HL-60/S4 treated with retinoic acid at 250 ng/mL for 4 days and 3 days (cell line): ENCODE results near the gene PET100.

Experiments
- in situ Hi-C: fragments of 300-500 bp; cut with MboI; formaldehyde crosslinking; loops from 2 replicates; pipeline ENCODE4 v1.7.0; 2022; ENCODE audit warnings: low sequenced_read_pairs

The PET100 gene

DNA sequence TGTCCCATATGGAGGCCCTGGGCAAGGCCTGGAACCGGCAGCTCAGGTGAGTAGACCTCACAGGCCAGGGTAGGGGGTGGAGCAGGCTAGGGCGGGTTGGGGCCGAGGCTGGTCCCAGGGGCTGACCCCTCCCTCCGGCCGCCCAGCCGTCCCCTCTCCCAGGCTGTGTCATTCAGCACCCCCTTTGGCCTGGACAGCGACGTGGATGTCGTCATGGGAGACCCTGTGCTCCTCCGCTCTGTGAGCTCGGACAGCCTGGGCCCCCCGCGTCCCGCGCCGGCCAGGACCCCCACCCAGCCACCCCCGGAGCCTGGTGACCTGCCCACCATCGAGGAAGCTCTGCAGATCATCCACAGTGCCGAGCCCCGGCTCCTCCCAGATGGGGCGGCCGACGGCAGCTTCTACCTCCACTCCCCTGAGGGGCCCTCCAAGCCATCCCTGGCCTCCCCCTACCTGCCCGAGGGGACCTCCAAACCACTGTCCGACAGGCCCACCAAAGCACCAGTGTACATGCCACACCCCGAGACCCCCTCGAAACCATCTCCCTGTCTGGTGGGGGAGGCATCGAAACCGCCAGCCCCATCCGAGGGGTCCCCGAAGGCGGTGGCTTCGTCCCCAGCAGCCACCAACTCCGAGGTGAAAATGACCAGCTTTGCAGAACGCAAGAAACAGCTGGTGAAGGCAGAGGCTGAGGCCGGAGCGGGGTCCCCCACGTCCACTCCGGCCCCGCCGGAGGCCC lies 17.9 kb upstream of the PET100 start:
- in situ Hi-C loops, result no loop called here

DNA sequence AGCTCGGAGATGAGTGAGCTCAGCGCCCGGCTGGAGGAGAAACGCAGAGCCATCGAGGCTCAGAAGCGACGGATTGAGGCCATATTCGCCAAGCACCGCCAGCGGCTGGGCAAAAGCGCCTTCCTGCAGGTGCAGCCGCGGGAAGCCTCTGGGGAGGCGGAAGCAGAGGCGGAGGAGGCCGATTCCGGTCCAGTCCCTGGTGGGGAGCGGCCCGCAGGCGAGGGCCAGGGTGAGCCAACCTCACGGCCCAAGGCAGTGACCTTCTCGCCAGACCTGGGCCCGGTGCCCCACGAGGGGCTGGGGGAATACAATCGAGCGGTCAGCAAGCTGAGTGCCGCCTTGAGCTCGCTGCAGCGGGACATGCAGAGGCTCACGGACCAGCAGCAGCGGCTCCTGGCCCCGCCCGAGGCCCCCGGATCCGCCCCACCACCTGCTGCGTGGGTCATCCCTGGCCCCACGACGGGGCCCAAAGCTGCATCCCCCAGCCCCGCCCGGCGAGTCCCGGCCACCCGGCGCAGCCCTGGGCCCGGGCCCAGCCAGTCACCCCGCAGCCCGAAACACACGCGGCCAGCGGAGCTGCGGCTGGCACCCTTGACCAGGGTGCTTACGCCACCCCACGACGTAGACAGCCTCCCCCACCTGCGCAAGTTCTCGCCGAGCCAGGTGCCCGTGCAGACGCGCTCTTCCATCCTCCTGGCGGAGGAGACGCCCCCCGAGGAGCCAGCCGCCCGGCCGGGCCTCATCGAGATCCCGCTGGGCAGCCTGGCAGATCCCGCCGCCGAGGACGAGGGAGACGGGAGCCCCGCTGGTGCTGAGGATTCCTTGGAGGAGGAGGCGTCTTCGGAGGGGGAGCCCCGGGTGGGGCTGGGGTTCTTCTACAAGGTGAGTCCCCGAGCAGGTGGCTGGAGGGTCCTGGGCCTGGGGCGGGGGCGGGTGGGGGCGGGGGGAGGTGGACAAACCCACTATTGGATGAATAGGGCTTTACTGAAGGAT lies 17.0 kb upstream of the PET100 start:
- in situ Hi-C loops, result no loop called here

DNA sequence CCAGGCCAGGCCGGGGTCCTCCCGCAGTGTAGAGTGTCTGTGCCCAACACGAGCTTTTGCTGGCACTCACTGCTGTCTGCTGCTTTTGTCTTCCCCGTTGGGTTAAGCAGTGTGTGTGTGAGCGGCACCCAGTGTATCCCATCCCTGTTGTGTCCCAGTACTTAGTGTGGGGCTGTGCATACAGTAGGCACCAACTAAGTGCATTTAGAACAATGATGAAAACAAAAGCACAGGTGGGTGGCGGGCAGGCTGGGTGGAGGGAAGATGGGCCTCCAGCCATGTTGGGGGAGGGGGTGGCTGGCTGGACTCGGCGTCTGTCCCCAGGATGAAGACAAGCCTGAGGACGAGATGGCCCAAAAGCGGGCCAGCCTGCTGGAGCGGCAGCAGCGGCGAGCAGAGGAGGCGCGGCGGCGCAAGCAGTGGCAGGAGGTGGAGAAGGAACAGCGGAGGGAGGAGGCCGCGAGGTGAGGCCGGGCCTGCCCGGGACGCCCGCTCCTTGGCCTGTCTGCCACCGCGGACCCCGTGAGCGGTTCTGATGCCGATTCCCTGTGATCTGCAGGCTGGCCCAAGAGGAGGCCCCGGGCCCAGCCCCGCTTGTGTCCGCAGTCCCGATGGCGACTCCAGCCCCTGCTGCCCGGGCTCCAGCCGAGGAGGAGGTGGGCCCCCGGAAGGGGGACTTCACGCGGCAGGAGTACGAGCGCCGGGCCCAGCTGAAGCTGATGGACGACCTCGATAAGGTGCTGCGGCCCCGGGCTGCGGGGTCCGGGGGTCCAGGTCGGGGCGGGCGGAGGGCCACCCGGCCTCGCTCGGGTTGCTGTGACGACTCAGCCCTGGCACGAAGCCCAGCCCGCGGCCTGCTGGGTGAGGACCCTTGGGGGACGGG lies 14.5 kb upstream of the PET100 start:
- in situ Hi-C loops, result no loop called here

DNA sequence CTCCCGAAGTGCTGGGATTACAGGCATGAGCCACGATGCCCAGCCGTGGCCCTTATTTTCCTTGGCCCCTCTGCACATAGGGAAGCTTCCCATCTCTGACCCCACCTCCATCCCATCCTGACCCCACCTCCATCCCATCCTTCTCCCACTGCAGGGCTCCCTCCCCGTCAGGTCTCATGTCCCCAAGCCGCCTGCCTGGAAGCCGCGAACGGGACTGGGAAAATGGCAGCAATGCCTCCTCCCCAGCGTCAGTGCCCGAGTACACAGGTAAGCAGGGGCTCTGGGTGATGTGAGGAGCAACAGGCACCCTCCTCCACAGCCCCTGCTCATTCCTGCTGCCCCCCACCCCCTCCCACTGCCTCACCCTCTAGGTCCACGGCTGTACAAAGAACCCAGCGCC lies 12.4 kb upstream of the PET100 start:
- in situ Hi-C loops, result no loop called here

DNA sequence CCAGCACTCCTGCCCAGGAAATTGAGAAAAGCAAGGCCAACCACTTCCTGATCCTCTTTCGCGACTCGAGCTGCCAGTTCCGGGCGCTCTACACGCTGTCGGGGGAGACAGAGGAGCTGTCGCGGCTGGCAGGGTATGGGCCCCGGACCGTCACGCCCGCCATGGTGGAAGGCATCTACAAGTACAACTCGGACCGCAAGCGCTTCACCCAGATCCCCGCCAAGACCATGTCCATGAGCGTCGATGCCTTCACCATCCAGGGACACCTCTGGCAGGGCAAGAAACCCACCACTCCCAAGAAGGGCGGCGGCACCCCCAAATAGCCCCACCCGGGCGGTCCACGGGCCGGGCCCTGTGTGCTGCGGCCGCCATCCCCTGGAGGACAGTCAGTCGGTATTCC lies 11.9 kb upstream of the PET100 start:
- in situ Hi-C loops, result no loop called here

DNA sequence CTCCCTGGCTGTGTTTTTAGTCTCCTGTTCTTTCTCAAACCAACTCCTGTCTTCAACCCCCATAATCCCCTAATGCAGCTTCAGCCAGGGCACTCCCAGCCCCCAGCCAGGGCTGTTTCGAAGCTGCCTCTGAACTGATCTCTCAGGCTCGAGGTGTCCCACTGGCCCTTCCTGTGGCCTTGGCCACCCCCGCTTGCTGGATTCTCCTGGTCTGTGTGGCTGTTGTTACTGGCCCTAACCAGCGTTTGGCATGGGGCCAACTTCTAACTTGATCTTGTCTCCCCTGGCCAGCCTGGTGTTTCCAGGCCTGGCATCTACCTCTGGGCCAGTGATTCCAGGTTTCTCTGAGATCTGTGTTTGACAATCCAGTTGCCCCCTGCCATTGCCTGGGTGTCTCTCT lies 11.2 kb upstream of the PET100 start:
- in situ Hi-C loops, result no loop called here

DNA sequence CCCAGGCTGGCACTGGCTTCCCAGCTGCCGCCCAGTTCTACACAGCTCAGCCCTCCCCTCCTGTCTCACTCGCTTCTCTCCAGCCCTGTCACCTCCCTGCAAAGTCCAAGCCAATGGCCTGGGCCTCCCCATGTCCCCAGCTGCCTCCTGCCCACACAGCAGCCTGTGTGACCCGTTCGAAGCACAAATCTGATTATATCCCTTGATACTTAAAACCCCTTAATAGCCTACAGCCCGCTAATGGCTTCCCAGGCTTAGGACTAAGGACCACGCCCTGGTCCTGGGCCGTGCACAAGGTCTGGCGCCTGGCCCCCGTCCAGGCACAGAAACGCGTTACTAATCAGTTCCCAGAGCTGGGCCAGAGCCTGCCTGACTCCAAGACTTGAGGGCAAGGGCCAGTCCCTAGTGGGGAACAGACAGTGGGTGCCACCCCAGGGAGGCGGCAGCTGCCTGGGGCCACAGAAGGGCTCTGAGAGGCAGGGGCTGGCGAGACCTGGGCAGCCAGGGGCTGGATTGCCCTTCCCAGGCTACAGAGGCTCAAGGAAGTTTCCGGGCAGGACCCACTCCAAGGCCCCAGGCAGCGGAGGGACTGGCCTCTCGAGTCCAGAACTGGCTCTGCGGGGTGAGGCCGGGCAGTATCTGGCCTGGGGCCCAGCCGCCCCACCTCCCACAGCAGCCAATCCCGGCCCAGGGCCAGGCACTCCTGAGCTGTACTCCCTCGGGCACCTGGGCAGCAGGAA lies 10.7 kb upstream of the PET100 start:
- in situ Hi-C loops, result no loop called here

DNA sequence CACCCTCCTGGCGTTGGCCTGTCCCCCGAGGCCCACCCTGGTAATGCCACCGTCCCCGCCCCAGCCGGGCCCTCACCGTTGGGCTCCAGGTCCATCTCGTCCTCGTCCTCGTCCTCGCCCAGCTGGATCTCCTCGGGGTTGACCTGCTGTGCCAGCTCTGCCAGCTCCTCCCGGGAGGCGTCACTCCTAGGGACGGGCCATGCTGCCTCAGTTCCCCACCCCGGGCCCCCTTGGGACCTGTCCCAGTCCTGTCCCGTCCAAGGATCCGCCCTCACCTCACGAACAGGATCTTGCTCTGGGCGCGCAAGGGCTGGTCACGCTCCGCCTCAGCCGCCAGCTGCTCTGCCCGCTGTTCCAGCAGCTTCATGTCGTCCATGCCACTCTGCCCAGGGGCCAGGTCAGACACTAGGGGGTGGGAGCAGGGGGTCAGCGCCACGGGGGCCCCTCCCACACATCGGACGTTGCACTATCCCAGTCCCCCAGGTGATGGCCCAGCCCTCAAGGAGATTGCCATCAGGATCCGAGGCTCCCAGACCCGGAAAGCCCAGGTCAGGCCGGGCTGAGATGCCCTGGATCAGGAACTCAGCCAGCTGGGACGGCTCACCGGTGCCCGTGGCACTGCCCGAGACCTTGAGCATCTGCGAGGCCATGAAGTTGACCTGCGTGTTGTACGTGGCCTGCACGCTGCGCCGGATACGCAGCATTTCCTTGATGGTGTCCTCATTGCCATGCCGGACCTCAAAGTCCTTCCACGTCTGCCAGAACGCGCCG lies 9.7 kb upstream of the PET100 start:
- in situ Hi-C loops, result no loop called here

DNA sequence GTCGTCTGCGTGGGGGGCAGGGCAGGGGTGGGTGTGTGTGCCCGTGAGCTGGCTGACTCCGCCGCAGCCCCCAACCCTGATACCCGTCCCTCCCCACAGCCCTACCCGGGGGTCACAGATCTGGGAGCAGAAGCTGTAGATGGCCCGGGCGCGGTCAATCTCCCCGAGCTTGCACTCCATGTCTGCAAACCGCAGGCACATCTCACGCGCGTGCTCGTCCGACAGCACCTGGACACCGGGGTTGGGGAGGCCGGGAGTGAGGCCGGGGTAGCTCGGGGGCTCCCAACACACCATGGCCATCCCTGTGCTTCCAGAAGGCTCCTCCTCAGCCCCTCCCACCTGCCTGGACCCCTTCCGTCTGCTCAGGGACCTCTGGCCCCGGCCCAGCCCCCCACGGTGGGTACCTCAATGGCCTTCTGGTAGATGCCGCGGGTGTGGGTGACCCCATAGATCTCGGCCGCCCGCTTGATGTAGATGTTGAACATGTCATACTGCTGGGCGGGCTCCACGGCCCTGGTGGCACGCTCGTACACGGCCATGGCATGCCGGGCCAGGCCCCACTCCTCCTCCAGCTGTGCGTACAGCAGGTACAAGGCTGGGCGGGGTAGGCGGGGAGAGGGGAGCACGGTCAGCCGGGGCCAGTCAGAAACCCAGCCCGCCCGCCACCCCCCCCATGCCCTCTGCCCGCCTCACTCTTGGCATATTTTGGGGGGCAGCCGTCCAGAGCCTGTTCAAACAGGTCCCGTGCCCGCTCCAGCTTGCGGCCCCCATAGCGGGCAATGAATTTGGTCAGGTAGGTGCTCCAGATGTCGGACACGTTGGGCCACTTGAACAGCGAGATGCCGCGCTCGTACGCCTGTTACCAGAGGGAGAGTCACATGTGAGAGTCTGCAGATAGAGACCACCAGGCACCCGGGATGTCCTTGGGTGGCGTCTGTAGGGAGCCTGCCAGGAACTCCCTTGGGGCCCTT lies 8.9 kb upstream of the PET100 start:
- in situ Hi-C loops, result no loop called here

DNA sequence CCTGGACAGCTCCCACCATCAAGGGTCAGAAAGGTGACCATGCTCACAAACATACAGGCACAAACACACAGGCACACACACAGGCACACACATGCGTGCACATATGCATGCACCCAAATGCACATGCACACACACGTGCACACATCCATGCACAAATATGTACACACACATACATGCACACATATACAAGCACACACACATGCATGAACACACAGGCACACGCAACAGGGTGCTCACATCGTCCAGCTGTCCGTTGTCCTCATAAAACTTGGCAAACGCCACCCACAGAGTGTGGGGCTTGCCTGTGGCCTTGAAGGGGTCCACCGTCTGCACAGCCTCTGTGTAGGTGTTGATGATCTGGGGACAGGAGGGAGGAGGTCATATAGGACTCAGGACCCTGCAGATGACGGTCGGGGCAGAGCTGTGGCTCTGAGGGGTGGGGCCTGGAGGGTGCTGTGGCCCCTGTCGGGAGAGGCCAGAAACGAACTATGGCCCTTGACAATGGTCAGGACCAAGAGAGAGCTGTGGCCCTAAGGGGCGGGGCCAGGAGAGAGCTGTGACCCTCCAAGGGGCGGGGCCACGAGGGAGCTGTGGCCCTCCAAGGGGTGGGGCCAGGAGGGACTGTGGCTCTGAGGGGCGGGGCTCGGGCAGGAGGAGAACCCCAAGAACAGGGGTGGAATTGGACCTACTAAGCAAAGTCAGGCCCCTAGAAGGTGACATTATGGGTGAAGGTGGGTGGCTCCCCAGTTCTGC lies 6.5 kb upstream of the PET100 start:
- in situ Hi-C loops, result no loop called here

DNA sequence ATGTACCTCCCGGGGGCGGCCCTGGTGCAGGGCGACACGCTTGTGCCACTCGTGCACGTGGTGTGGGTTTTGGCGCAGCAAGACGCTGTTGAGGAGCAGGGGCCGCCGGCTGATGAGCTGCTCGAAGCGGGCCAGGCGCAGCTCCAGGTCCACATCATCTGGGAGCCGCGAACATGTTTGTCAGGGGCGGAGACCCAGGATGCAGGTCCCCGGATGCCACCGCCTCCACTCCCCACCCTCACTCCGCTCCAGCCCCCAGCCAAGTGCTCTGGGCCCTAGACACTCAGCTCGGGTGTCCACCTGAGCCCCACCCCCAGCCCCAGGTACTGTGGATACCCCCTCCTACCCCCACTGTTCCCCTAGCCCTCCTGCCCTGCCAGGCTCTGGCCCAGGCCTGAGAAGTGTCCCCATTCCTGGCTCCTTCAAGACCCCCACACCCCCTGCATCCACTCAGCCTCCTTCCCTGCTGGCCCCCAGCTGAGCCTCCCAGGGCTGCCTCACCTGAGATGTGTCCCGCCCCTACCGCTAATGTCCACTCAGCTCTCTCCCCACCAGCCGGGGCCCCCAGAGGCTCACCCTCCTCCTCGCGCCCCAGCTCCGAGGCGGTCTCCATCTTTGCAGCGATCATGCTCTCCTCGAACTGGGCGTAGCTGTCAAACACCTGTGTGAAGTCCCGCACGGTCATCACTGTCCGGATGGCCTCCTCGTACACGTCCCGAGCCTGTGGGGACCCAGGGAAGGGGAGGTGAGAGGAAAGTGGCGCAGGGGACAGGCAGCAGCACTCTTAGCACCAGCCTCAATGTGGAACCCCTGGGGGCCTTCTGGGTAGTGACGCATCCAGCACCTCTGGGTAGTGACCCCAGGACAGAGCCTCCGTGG lies 5.6 kb upstream of the PET100 start:
- in situ Hi-C loops, result no loop called here

DNA sequence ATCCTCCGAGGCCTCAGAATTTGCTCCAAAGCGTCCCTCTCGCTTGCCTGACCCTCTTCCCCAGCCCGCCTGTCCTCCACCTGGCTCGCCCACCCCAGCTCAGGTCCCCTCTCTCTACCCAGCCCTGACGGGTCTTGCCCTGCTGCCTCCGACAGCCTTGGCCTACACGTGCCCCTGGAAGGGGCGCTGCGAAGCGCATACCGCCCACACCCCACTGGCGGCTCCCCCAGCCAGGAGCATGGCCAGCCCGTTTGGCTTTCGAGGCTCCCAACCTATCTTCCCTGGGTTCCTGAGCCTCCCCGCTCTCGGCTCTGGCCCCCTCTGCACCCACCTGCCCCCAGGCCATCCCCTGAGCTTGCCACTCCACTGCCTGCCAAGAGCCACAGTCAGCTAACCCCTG lies 4.8 kb upstream of the PET100 start:
- in situ Hi-C loops, result no loop called here

DNA sequence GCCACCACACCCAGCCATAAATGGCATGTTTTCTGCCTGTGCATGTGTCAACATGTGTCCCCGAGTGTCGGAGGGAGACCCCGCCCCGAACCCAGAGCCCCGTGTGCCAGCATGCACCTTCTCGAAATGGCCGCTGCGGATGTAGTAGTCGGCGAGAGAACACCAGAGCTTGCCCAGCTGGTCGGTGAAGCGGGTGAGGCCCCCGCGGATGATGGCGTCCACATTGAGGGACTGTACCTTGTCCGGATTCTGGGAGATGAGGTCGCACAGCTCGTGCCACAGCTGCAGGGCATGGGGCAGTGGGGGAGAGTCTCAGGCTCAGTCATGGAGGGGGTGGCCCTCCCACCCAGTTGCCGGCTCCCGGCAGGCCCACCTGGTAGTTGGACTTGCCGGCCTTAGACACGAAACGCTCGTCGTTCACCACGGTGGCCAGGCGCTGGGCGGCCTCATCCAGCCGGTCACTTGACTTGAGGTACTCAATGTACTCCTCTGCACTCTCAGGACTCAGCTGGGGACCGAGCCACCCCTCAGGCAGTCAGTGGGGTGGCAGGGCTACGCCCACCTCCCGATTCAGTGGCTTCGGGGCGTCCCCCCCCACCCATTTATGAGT lies 3.7 kb upstream of the PET100 start:
- in situ Hi-C loops, result no loop called here

DNA sequence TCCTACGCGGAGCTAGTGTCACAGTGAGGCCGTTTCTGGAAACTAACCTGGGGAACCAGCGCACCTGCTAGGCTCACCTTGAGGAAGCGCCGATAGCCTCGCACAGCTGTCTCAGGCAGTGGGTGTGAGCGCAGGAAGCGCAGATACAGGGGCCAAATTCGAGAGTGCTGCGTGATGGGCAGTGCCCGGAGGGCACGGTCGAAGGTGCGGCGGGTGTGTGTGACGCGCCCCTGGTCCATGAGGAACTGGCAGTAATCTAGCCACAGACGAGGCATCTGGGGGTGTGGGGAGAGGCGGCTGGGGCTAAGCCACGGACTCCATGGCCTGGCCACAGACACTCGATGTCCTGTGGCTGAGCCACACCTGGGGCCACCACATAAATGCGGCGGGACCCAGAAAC lies 2.4 kb upstream of the PET100 start:
- in situ Hi-C loops, result no loop called here

DNA sequence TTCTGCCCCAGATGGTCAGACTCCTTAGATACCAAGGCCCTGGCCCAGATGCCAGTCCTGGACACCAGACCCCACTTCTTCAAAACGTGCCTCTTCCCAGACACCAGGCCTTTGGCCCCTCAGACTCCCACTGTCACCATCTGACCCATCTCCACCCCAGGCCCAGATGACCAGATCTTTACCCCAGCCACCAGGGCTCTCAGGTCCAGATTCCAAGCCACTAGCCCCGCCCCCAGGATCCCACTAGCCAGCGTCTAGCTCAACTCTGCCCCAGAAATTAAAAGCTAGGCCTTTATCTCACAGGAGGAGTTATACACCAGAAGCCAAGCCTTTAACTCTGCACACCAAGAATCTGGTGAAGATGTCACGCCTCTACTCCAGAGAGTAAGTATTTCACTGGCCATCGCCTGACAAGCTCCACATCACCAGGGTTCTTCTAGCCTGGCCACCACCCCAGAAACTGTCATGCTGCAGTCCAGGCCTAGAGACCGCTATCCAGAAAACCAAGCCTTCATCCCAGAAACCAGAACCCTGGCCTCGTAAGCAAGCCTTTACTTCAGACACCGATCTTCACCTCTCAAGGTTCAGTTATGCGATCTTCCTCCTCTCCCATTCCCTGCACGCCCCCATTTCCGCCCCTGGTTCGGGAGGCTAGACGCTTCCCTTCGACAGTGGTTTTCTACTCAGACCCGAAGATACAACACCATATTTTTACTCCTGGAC lies 843 bp upstream of the PET100 start:
- in situ Hi-C loops, result no loop called here

DNA sequence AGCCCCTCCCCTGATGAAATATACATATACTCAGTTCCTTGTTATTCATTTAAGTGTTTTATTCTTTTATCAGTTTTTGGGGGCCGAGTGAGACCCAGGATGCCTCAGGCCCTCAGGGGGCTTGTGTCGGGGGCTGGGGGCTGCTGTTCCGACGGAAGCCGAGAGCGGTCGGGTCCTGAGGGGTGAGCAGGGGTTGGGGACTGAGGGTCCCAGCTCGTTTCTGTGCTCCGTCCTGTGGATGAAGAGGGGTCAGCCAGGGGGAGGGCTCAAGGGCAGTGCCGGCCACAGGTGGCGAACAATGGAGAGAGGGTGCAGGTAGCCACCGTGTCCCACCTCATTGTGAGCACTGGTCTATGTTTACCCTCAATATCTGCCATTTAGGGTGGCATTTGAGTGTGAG lies 2.0 kb downstream of the PET100 start:
- in situ Hi-C loops, result no loop called here
